HepG2 (cell line): Measurements from ENCODE around the gene SNRPD2. TPM values are rescaled to one million over a fixed set of nuclear protein-coding genes. Genes with fewer than 3 reads are reported as not detected.

ENCODE experiments used
- ARNT2 ChIP-seq: sonication (generic); formaldehyde crosslinking; IDR thresholded peaks from 2 replicates; pipeline ENCODE4 v1.8.0; 2022; ENCODE audit warnings: mild to moderate bottlenecking, low read depth, missing genetic modification reagents, moderate library complexity
- ASH2L ChIP-seq: fragments of 300-600, 200-600 bp; sonication (generic); IDR thresholded peaks from 2 replicates; pipeline ENCODE4 v1.7.0; 2017; ENCODE audit warnings: low read depth, mild to moderate bottlenecking, moderate library complexity, mixed read lengths, low read length; ENCODE audit not compliant: insufficient read length
- CCDC6 ChIP-seq: sonication (generic); formaldehyde crosslinking; IDR thresholded peaks from 2 replicates; pipeline ENCODE4 v1.8.1; 2022; ENCODE audit warnings: mild to moderate bottlenecking, missing genetic modification reagents, moderate library complexity
- FOXO4 ChIP-seq: sonication (generic); formaldehyde crosslinking; conservative IDR thresholded peaks from 2 replicates; pipeline ENCODE4 v1.8.1; 2023; ENCODE audit warnings: missing genetic modification reagents
- GATAD2A ChIP-seq: IDR thresholded peaks from 2 replicates; pipeline ENCODE4 v1.6.1; 2016
- GPBP1L1 ChIP-seq: sonication (generic); formaldehyde crosslinking; IDR thresholded peaks from 2 replicates; pipeline ENCODE4 v1.5.0; 2020; ENCODE audit warnings: mild to moderate bottlenecking, missing genetic modification reagents
- NAIF1 ChIP-seq: sonication (generic); formaldehyde crosslinking; IDR thresholded peaks from 2 replicates; pipeline ENCODE4 v1.5.0; 2020; ENCODE audit warnings: mild to moderate bottlenecking, missing genetic modification reagents, borderline replicate concordance
- PPARG ChIP-seq: conservative IDR thresholded peaks from 2 replicates; pipeline ENCODE4 v1.6.1; 2016; ENCODE audit warnings: missing biosample characterization, missing genetic modification reagents
- RBAK ChIP-seq: sonication (generic); formaldehyde crosslinking; IDR thresholded peaks from 2 replicates; pipeline ENCODE4 v1.5.1; 2020; ENCODE audit warnings: mild to moderate bottlenecking, missing genetic modification reagents
- THRA ChIP-seq: sonication (generic); formaldehyde crosslinking; IDR thresholded peaks from 2 replicates; pipeline ENCODE4 v1.4.0; 2020; ENCODE audit warnings: missing genetic modification reagents, borderline replicate concordance
- ZBTB2 ChIP-seq: sonication (generic); formaldehyde crosslinking; IDR thresholded peaks from 2 replicates; pipeline ENCODE4 v1.8.0; 2022; ENCODE audit warnings: low read depth, missing genetic modification reagents
- ZMYM3 ChIP-seq: sonication (generic); formaldehyde crosslinking; IDR thresholded peaks from 2 replicates; pipeline ENCODE4 v1.5.1; 2020; ENCODE audit warnings: mild to moderate bottlenecking, missing genetic modification reagents
- ZNF12 ChIP-seq: sonication (generic); formaldehyde crosslinking; IDR thresholded peaks from 2 replicates; pipeline ENCODE4 v1.5.0; 2020; ENCODE audit warnings: missing genetic modification reagents
- ZNF232 ChIP-seq: sonication (generic); formaldehyde crosslinking; IDR thresholded peaks from 2 replicates; pipeline ENCODE4 v1.4.0; 2020; ENCODE audit warnings: missing genetic modification reagents, borderline replicate concordance
- ZNF362 ChIP-seq: sonication (generic); formaldehyde crosslinking; IDR thresholded peaks from 2 replicates; pipeline ENCODE4 v1.4.0; 2020; ENCODE audit warnings: missing genetic modification reagents, mild to moderate bottlenecking, borderline replicate concordance
- ZNF44 ChIP-seq: sonication (generic); formaldehyde crosslinking; IDR thresholded peaks from 2 replicates; pipeline ENCODE4 v1.5.1; 2020; ENCODE audit warnings: mild to moderate bottlenecking, missing genetic modification reagents
- polyA plus RNA-seq, 8 experiments: library from polyadenylated mRNA; depleted of rRNA in 3 of 8; stranded (reverse) in 7 of 8; unstranded in 1 of 8; fragments of >200 nt; fragmentation: Illumina TruSeq in 4 of 8; extraction: Trizol in 4 of 8; gene quantifications; 2 replicates each; pipeline versions ENCODE4 v1.2.1 to v1.2.3, GENCODE V29; 2011 to 2016; ENCODE audit warnings: low read depth in 4 of 8, missing spikeins in 1 of 8, mixed read lengths in 1 of 8; ENCODE audit not compliant: insufficient read depth in 1 of 8
- total RNA-seq, 5 experiments: library from RNA; depleted of rRNA; stranded (reverse); fragments of >200 nt; fragmentation: Illumina TruSeq; extraction: Trizol; gene quantifications; 2 replicates each; pipeline ENCODE4 v1.2.3, GENCODE V29; 2016; ENCODE audit warnings: low read depth in 1 of 5
- TF ChIP-seq, protein P1 (sequence below): fragments of 450-650 bp; IDR thresholded peaks from 2 replicates; pipeline ENCODE4 v1.6.1; 2016

SNRPD2 gene
- total and polyA plus RNA-seq, 2 of the 13 experiments (the other 11 are each of a cell fraction or from before 2014, with no cell fraction given), result 299 to 485 TPM

- TF ChIP-seq RBAK (no peak), FOXO4 (CRISPR knock-in tag) (no peak), ZNF44 (CRISPR knock-in tag) (no peak; the same call in 1 of the 2 replicates), ARNT2 (CRISPR knock-in tag) (no peak), THRA (CRISPR knock-in tag) (no peak), NAIF1 (CRISPR knock-in tag) (no peak), GPBP1L1 (no peak), ASH2L (peak; percentile 59), ZBTB2 (CRISPR knock-in tag) (no peak), ZNF12 (CRISPR knock-in tag) (no peak), CCDC6 (CRISPR knock-in tag) (peak; percentile 88; the same call in 1 of the 2 replicates), ZNF232 (CRISPR knock-in tag) (no peak), PPARG (CRISPR knock-in tag) (peak; percentile 99), ZNF362 (0 out of 2 replicates have a peak, but pooled peaks have one; percentile 20), ZMYM3 (CRISPR knock-in tag) (peak; percentile 87), GATAD2A (CRISPR knock-in tag) (no peak; the same call in 1 of the 2 replicates)
- TF ChIP-seq, protein P1, sequence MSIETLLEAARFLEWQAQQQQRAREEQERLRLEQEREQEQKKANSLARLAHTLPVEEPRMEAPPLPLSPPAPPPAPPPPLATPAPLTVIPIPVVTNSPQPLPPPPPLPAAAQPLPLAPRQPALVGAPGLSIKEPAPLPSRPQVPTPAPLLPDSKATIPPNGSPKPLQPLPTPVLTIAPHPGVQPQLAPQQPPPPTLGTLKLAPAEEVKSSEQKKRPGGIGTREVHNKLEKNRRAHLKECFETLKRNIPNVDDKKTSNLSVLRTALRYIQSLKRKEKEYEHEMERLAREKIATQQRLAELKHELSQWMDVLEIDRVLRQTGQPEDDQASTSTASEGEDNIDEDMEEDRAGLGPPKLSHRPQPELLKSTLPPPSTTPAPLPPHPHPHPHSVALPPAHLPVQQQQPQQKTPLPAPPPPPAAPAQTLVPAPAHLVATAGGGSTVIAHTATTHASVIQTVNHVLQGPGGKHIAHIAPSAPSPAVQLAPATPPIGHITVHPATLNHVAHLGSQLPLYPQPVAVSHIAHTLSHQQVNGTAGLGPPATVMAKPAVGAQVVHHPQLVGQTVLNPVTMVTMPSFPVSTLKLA, result peak; percentile 88
These were observed 25.6 kb upstream of the SNRPD2 start (continued) for GRCh38 chr19:45717131-45717982.
